LNCaP clone FGC (cell line): ENCODE results near the gene TREML4.
A peak's percentile ranks its signal among the peaks of the same experiment; 100 is the strongest.

Source experiments
- DNase-seq: peaks from one replicate; pipeline ENCODE4 v3.0.0-alpha.2; 2011; ENCODE audit warnings: low read depth
- H3K4me3 ChIP-seq: 2 replicates; pipeline ENCODE4 v1.5.1; 2011; ENCODE audit warnings: mild to moderate bottlenecking, low read depth, low read length, control low read depth
- CTCF ChIP-seq: IDR thresholded peaks from 2 replicates; pipeline ENCODE4 v1.5.1; 2012; ENCODE audit warnings: mild to moderate bottlenecking; ENCODE audit not compliant: control insufficient read depth, insufficient read depth; ENCODE audit errors: extremely low read depth

The TREML4 gene

GRCh38 chr6:41252401-41253169, 24.4 kb downstream of the TREML4 start:
- DNase-seq: no peak
- no peak for TF ChIP-seq CTCF
- H3K4me3 ChIP-seq: no peak overlapping the region

- DNase-seq: no peak
- TF ChIP-seq CTCF: no peak
- H3K4me3 ChIP-seq: no peak overlapping the region
Measured at GRCh38 chr6:41255110-41255509, 27.0 kb downstream of the TREML4 start.

- H3K4me3 ChIP-seq: no peak overlapping the region
- TF ChIP-seq CTCF: no peak
- no peak for DNase-seq
Measured at GRCh38 chr6:41255638-41256246, 27.6 kb downstream of the TREML4 start.

- no peak for TF ChIP-seq CTCF
- DNase-seq: no peak
- no peak overlapping the region for H3K4me3 ChIP-seq
Measured at GRCh38 chr6:41256383-41256782, 28.2 kb downstream of the TREML4 start.

- TF ChIP-seq CTCF: no peak
- DNase-seq: peak; percentile 88
- no peak overlapping the region for H3K4me3 ChIP-seq
Measured at GRCh38 chr6:41257369-41258195, 29.4 kb downstream of the TREML4 start.

GRCh38 chr6:41258196-41258493, 30.0 kb downstream of the TREML4 start:
- DNase-seq: no peak
- H3K4me3 ChIP-seq: no peak overlapping the region
- no peak for TF ChIP-seq CTCF
